Measurements from ENCODE around the gene WNK2.

- TF ChIP-seq POLR2AphosphoS5 (IDR thresholded peaks at IDR 0.05; ENCODE audit: borderline replicate concordance, low read depth, low read length): no peak
- no peak for TF ChIP-seq EZH2 (IDR thresholded peaks at IDR 0.05)
These were observed 17.2 kb upstream of the WNK2 start for GRCh38 chr9:93166699-93167098.
